SK-N-SH treated with all-trans-retinoic acid at 6 μM for 48 hours (cell line): Measurements from ENCODE around the gene HS1BP3.

Experiments used
- ATAC-seq: fragments of 200-7000 bp; cut with Tn5 transposase; 3 replicates; pipeline ENCODE4 v1.9.1; 2020; ENCODE audit warnings: mild to moderate bottlenecking, moderate library complexity
- BACH2 ChIP-seq: fragments of 250-450 bp; sonication (Bioruptor Pico); IDR thresholded peaks from 2 replicates; pipeline ENCODE4 v1.9.0; 2021; ENCODE audit warnings: mild to moderate bottlenecking, borderline replicate concordance
- ESRRG ChIP-seq: fragments of 250-450 bp; sonication (Bioruptor Pico); IDR thresholded peaks from 2 replicates; pipeline ENCODE4 v1.6.1; 2021; ENCODE audit warnings: mild to moderate bottlenecking
- GLIS3 ChIP-seq: fragments of 250-450 bp; sonication (Bioruptor Pico); IDR thresholded peaks from 2 replicates; pipeline ENCODE4 v1.5.0; 2020; ENCODE audit warnings: mild to moderate bottlenecking, moderate library complexity
- ISL1 ChIP-seq: fragments of 250-450 bp; sonication (Bioruptor Pico); IDR thresholded peaks from 2 replicates; pipeline ENCODE4 v2.1.2; 2022; ENCODE audit warnings: mild to moderate bottlenecking, moderate library complexity
- OSR1 ChIP-seq: fragments of 250-450 bp; sonication (Bioruptor Pico); IDR thresholded peaks from 2 replicates; pipeline ENCODE4 v1.8.0; 2022; ENCODE audit warnings: moderate library complexity, mild to moderate bottlenecking, inconsistent platforms
- PATZ1 ChIP-seq: fragments of 250-450 bp; sonication (Bioruptor Pico); IDR thresholded peaks from 2 replicates; pipeline ENCODE4 v1.8.0; 2020; ENCODE audit warnings: mild to moderate bottlenecking, moderate library complexity, borderline replicate concordance
- PPARA ChIP-seq: fragments of 250-450 bp; sonication (Bioruptor Pico); IDR thresholded peaks from 2 replicates; pipeline ENCODE4 v1.5.0; 2020; ENCODE audit warnings: mild to moderate bottlenecking, borderline replicate concordance
- RARB ChIP-seq: fragments of 250-450 bp; sonication (Bioruptor Pico); IDR thresholded peaks from 2 replicates; pipeline ENCODE4 v1.8.0; 2021; ENCODE audit warnings: mild to moderate bottlenecking, moderate library complexity
- SNAI2 ChIP-seq: fragments of 250-450 bp; sonication (Bioruptor Pico); IDR thresholded peaks from 2 replicates; pipeline ENCODE4 v1.5.0; 2020; ENCODE audit warnings: mild to moderate bottlenecking, moderate library complexity
- TCF4 ChIP-seq: fragments of 250-450 bp; sonication (Bioruptor Pico); IDR thresholded peaks from 2 replicates; pipeline ENCODE4 v1.8.0; 2021; ENCODE audit warnings: mild to moderate bottlenecking, moderate library complexity, borderline replicate concordance
- TOX ChIP-seq: fragments of 250-450 bp; sonication (Bioruptor Pico); IDR thresholded peaks from 2 replicates; pipeline ENCODE4 v1.8.0; 2021; ENCODE audit warnings: mild to moderate bottlenecking, moderate library complexity, borderline replicate concordance
- TSHZ2 ChIP-seq: fragments of 250-450 bp; sonication (Bioruptor Pico); IDR thresholded peaks from 2 replicates; pipeline ENCODE4 v1.5.0; 2020; ENCODE audit warnings: mild to moderate bottlenecking, moderate library complexity
- ZC3H10 ChIP-seq: fragments of 250-450 bp; sonication (Bioruptor Pico); IDR thresholded peaks from 2 replicates; pipeline ENCODE4 v1.5.1; 2021; ENCODE audit warnings: mild to moderate bottlenecking, moderate library complexity
- ZFP3 ChIP-seq: fragments of 250-450 bp; sonication (Bioruptor Pico); IDR thresholded peaks from 2 replicates; pipeline ENCODE4 v1.5.0; 2020; ENCODE audit warnings: mild to moderate bottlenecking, moderate library complexity
- ZFP30 ChIP-seq: fragments of 450-650 bp; formaldehyde crosslinking; IDR thresholded peaks from 2 replicates; pipeline ENCODE4 v1.5.0; 2022; ENCODE audit warnings: mild to moderate bottlenecking, moderate library complexity
- ZNF565 ChIP-seq: fragments of 450-650 bp; formaldehyde crosslinking; conservative IDR thresholded peaks from 2 replicates; pipeline ENCODE4 v1.5.0; 2020; ENCODE audit warnings: low read depth, mild to moderate bottlenecking, moderate library complexity
- ZNF70 ChIP-seq: fragments of 450-650 bp; formaldehyde crosslinking; IDR thresholded peaks from 2 replicates; pipeline ENCODE4 v1.5.0; 2020; ENCODE audit warnings: mild to moderate bottlenecking, moderate library complexity
- ZNF8 ChIP-seq: fragments of 450-650 bp; formaldehyde crosslinking; IDR thresholded peaks from 2 replicates; pipeline ENCODE4 v1.5.0; 2020; ENCODE audit warnings: mild to moderate bottlenecking, moderate library complexity
- TF ChIP-seq, protein P1 (sequence below): fragments of 250-450 bp; sonication (Bioruptor Pico); IDR thresholded peaks from 2 replicates; pipeline ENCODE4 v1.5.1; 2020; ENCODE audit warnings: low read depth, mild to moderate bottlenecking, moderate library complexity
- TF ChIP-seq, protein P2 (sequence below): fragments of 250-450 bp; sonication (Bioruptor Pico); IDR thresholded peaks from 2 replicates; pipeline ENCODE4 v1.8.0; 2021; ENCODE audit warnings: low read depth, mild to moderate bottlenecking, moderate library complexity, borderline replicate concordance
- TF ChIP-seq, protein P3 (sequence below): fragments of 250-450 bp; sonication (Bioruptor Pico); IDR thresholded peaks from 2 replicates; pipeline ENCODE4 v1.5.1; 2021; ENCODE audit warnings: mild to moderate bottlenecking, moderate library complexity

Gene HS1BP3

GRCh38 chr2:20615466-20616241 lies 35.2 kb downstream of the HS1BP3 start:
- ATAC-seq: no peak
- TF ChIP-seq TCF4 (CRISPR knock-in tag): no peak
- TF ChIP-seq ESRRG (CRISPR knock-in tag): no peak
- TF ChIP-seq TOX (CRISPR knock-in tag): no peak
- TF ChIP-seq, protein P1, sequence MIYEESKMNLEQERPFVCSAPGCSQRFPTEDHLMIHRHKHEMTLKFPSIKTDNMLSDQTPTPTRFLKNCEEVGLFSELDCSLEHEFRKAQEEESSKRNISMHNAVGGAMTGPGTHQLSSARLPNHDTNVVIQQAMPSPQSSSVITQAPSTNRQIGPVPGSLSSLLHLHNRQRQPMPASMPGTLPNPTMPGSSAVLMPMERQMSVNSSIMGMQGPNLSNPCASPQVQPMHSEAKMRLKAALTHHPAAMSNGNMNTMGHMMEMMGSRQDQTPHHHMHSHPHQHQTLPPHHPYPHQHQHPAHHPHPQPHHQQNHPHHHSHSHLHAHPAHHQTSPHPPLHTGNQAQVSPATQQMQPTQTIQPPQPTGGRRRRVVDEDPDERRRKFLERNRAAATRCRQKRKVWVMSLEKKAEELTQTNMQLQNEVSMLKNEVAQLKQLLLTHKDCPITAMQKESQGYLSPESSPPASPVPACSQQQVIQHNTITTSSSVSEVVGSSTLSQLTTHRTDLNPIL (CRISPR knock-in tag): no peak
- TF ChIP-seq ZC3H10 (CRISPR knock-in tag): no peak
- TF ChIP-seq PATZ1 (CRISPR knock-in tag): no peak
- TF ChIP-seq ZNF8: no peak

DNA sequence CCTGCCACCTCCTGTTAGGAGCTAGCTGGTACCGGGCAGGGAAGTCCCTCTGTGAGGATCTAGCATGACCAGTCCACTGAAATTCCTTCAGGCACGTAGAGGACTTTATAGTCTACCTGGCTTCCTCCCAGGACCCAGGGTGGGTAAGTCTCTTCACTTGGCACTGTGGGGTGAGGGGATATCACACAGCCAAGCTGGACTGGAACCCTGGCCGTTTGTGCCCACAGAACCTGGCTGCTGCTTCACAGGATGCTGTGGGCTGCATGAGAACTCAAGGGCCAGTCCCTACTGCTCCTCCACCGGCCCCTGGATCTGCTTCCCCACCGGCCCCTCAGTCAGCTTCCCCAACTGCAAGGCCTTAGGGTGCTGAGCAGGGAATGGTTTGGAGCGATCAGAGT lies 35.8 kb downstream of the HS1BP3 start:
- no peak for ATAC-seq
- TF ChIP-seq, protein P2, sequence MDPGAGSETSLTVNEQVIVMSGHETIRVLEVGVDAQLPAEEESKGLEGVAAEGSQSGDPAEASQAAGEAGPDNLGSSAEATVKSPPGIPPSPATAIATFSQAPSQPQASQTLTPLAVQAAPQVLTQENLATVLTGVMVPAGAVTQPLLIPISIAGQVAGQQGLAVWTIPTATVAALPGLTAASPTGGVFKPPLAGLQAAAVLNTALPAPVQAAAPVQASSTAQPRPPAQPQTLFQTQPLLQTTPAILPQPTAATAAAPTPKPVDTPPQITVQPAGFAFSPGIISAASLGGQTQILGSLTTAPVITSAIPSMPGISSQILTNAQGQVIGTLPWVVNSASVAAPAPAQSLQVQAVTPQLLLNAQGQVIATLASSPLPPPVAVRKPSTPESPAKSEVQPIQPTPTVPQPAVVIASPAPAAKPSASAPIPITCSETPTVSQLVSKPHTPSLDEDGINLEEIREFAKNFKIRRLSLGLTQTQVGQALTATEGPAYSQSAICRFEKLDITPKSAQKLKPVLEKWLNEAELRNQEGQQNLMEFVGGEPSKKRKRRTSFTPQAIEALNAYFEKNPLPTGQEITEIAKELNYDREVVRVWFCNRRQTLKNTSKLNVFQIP: no peak
- TF ChIP-seq ZFP30: no peak
- TF ChIP-seq GLIS3 (CRISPR knock-in tag): no peak
- TF ChIP-seq ZNF8: no peak
- no peak for TF ChIP-seq SNAI2 (CRISPR knock-in tag)
- TF ChIP-seq RARB (CRISPR knock-in tag): no peak
- no peak for TF ChIP-seq TOX (CRISPR knock-in tag)
- TF ChIP-seq TSHZ2 (CRISPR knock-in tag): no peak
- TF ChIP-seq, protein P1 (CRISPR knock-in tag): no peak
- TF ChIP-seq ZC3H10 (CRISPR knock-in tag): no peak
- TF ChIP-seq PPARA (CRISPR knock-in tag): no peak
- TF ChIP-seq, protein P3, sequence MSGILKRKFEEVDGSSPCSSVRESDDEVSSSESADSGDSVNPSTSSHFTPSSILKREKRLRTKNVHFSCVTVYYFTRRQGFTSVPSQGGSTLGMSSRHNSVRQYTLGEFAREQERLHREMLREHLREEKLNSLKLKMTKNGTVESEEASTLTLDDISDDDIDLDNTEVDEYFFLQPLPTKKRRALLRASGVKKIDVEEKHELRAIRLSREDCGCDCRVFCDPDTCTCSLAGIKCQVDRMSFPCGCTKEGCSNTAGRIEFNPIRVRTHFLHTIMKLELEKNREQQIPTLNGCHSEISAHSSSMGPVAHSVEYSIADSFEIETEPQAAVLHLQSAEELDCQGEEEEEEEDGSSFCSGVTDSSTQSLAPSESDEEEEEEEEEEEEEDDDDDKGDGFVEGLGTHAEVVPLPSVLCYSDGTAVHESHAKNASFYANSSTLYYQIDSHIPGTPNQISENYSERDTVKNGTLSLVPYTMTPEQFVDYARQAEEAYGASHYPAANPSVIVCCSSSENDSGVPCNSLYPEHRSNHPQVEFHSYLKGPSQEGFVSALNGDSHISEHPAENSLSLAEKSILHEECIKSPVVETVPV: no peak
- TF ChIP-seq OSR1 (CRISPR knock-in tag): no peak

- no peak for ATAC-seq
- TF ChIP-seq OSR1 (CRISPR knock-in tag) (no peak), SNAI2 (CRISPR knock-in tag) (no peak), TCF4 (CRISPR knock-in tag) (no peak), ESRRG (CRISPR knock-in tag) (no peak), TOX (CRISPR knock-in tag) (no peak), ZNF70 (CRISPR knock-in tag) (no peak), ISL1 (CRISPR knock-in tag) (no peak), ZFP30 (no peak), ZNF565 (CRISPR knock-in tag) (no peak), BACH2 (no peak), ZNF8 (no peak), ZFP3 (CRISPR knock-in tag) (no peak)
- TF ChIP-seq, protein P3: no peak
- TF ChIP-seq, protein P1 (CRISPR knock-in tag): no peak
These were observed 36.5 kb downstream of the HS1BP3 start for GRCh38 chr2:20614201-20615067.
